Nephron progenitor cell (in vitro differentiated cells): ENCODE measurements around the gene SLC12A5.

ENCODE experiments used
- DNase-seq: peaks from one replicate; pipeline ENCODE4 v3.0.0; 2021
- H3K27ac Mint-ChIP-seq: 2 replicates; pipeline ENCODE4 v1.8.0; 2021; ENCODE audit warnings: mild to moderate bottlenecking, moderate library complexity, mixed read lengths
- H3K27me3 Mint-ChIP-seq: 2 replicates; pipeline ENCODE4 v1.8.0; 2021; ENCODE audit warnings: mild to moderate bottlenecking, low read depth, mixed read lengths; ENCODE audit not compliant: poor library complexity
- H3K36me3 Mint-ChIP-seq: 2 replicates; pipeline ENCODE4 v1.8.0; 2021; ENCODE audit warnings: low read depth, mixed read lengths
- H3K4me1 Mint-ChIP-seq: 2 replicates; pipeline ENCODE4 v1.8.0; 2021; ENCODE audit warnings: mixed read lengths
- H3K4me3 Mint-ChIP-seq: 2 replicates; pipeline ENCODE4 v1.8.0; 2021; ENCODE audit warnings: mild to moderate bottlenecking, moderate library complexity, mixed read lengths
- H3K9me3 Mint-ChIP-seq: 2 replicates; pipeline ENCODE4 v1.8.0; 2021; ENCODE audit warnings: mild to moderate bottlenecking, moderate library complexity, mixed read lengths
- TF ChIP-seq, protein P1 (sequence below): fragments of 200-600 bp; sonication (generic); IDR thresholded peaks from 2 replicates; pipeline ENCODE4 v1.5.0; 2021; ENCODE audit warnings: antibody characterized with exemption

Gene SLC12A5

GRCh38 chr20:46010491-46011391 lies 18.3 kb upstream of the SLC12A5 start:
- no peak overlapping the region for H3K27ac Mint-ChIP-seq
- H3K4me1 Mint-ChIP-seq: peaks cover 37% of the 10 kb centered on the region
- DNase-seq: no peak
- TF ChIP-seq, protein P1, sequence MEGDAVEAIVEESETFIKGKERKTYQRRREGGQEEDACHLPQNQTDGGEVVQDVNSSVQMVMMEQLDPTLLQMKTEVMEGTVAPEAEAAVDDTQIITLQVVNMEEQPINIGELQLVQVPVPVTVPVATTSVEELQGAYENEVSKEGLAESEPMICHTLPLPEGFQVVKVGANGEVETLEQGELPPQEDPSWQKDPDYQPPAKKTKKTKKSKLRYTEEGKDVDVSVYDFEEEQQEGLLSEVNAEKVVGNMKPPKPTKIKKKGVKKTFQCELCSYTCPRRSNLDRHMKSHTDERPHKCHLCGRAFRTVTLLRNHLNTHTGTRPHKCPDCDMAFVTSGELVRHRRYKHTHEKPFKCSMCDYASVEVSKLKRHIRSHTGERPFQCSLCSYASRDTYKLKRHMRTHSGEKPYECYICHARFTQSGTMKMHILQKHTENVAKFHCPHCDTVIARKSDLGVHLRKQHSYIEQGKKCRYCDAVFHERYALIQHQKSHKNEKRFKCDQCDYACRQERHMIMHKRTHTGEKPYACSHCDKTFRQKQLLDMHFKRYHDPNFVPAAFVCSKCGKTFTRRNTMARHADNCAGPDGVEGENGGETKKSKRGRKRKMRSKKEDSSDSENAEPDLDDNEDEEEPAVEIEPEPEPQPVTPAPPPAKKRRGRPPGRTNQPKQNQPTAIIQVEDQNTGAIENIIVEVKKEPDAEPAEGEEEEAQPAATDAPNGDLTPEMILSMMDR: no peak
- peaks cover 66% of the 10 kb centered on the region for H3K27me3 Mint-ChIP-seq
- peaks cover 6% of the 10 kb centered on the region for H3K36me3 Mint-ChIP-seq
- no peak overlapping the region for H3K4me3 Mint-ChIP-seq
- peaks cover 18% of the 10 kb centered on the region for H3K9me3 Mint-ChIP-seq

DNA sequence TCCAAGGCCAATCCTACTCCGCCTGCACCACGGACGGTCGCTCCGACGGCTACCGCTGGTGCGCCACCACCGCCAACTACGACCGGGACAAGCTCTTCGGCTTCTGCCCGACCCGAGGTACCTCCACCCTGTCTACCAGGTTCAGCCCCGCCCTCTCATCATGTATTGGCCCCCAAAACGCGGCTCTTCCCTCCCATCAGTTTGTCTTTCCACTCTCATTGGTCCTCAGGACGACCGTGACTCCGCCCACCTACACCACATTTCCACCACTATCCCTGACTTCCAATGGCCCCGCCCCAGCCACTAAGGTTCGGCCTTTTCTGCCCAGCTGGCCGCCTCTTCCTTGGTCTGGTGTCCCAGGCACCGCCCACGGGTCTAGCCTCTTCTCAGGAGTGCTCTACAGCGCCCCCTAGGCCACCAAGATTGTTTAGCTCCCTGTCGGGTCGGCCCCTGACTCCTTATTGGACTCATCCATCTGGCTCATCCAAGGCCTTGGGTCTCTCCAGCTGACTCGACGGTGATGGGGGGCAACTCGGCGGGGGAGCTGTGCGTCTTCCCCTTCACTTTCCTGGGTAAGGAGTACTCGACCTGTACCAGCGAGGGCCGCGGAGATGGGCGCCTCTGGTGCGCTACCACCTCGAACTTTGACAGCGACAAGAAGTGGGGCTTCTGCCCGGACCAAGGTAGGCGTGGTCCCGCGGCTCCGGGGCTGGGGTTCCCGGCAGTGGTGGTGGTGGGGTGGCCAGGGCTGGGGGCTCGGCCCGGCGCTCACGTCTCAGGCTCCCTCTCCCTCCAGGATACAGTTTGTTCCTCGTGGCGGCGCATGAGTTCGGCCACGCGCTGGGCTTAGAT lies 17.2 kb upstream of the SLC12A5 start:
- H3K4me1 Mint-ChIP-seq: peaks cover 34% of the 10 kb centered on the region
- peaks cover 18% of the 10 kb centered on the region for H3K9me3 Mint-ChIP-seq
- DNase-seq: peak; percentile 40
- peaks cover 69% of the 10 kb centered on the region for H3K27me3 Mint-ChIP-seq
- no peak overlapping the region for H3K4me3 Mint-ChIP-seq
- TF ChIP-seq, protein P1: peak; percentile 7
- no peak overlapping the region for H3K27ac Mint-ChIP-seq
- peaks cover 6% of the 10 kb centered on the region for H3K36me3 Mint-ChIP-seq

GRCh38 chr20:46012921-46013320 lies 16.1 kb upstream of the SLC12A5 start:
- TF ChIP-seq, protein P1: no peak
- no peak for DNase-seq
- Mint-ChIP-seq H3K4me1 (peaks cover 33% of the 10 kb centered on the region), H3K27me3 (peaks cover 73% of the 10 kb centered on the region), H3K9me3 (peaks cover 18% of the 10 kb centered on the region), H3K4me3 (peak overlapping the region; percentile 57), H3K27ac (no peak overlapping the region), H3K36me3 (peaks cover 6% of the 10 kb centered on the region)

GRCh38 chr20:46013322-46013828 lies 15.6 kb upstream of the SLC12A5 start:
- TF ChIP-seq, protein P1: no peak
- H3K4me3 Mint-ChIP-seq: peak overlapping the region; percentile 64
- DNase-seq: peak; percentile 22
- H3K36me3 Mint-ChIP-seq: peaks cover 6% of the 10 kb centered on the region
- H3K9me3 Mint-ChIP-seq: peaks cover 18% of the 10 kb centered on the region
- H3K27ac Mint-ChIP-seq: no peak overlapping the region
- H3K27me3 Mint-ChIP-seq: peaks cover 73% of the 10 kb centered on the region
- H3K4me1 Mint-ChIP-seq: peaks cover 33% of the 10 kb centered on the region

DNA sequence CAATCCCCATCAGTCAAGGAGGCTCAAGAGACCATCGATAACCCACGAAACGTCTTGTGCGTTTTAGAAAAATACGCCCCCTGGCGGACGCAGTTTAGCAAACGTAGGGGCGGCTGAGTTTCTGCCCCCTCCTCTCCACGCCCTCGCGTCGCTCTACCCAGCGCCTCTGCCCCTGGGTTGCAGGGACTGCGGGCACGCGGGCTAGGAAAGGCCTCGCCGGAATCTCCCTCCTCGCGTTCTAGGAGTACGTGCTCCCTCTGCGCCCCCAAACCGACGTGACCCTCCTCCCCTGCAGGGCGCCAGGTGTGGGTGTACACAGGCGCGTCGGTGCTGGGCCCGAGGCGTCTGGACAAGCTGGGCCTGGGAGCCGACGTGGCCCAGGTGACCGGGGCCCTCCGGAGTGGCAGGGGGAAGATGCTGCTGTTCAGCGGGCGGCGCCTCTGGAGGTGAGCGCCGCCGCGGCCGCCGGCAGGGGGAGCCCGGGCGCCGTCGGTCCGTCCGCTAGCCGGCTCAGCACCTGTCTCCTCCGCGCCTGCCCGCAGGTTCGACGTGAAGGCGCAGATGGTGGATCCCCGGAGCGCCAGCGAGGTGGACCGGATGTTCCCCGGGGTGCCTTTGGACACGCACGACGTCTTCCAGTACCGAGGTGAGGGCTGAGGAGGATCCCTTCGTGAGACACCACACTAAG lies 15.0 kb upstream of the SLC12A5 start:
- DNase-seq: peak; percentile 72
- Mint-ChIP-seq H3K9me3 (peaks cover 18% of the 10 kb centered on the region), H3K4me3 (peak overlapping the region; percentile 64), H3K4me1 (peaks cover 33% of the 10 kb centered on the region), H3K27me3 (peaks cover 70% of the 10 kb centered on the region), H3K36me3 (peaks cover 6% of the 10 kb centered on the region), H3K27ac (no peak overlapping the region)
- TF ChIP-seq, protein P1: peak; percentile 70
